ENCODE measurements around the gene GBF1.

Gene GBF1

DNA sequence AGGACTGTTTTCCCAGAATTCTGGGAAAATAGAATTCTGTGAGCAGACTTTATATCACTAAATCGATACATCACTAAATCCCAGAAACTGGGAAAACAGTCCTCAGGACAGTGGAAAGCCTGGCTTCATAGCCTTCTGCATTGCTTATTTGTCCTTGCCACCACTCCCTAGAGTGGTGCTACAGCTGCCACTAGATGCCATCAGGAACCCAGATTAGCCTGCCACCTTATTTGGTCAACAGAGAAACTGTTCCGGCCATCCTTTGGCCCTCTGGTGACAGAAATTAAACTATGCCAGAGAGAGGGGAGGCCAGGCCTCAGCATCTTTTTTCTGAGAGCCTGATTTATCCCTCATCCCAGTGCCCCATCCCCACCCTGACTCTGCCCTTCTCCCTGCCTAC lies 130.5 kb downstream of the GBF1 start:
- no peak overlapping the region for H3K27ac ChIP-seq (replicated peaks)
- no peak overlapping the region for H3K4me3 ChIP-seq (replicated peaks; ENCODE audit: insufficient read depth, low read length)
- H3K27me3 ChIP-seq (ENCODE audit: insufficient read depth, poor library complexity, severe bottlenecking) = no peaks in the 10 kb centered on the region
- no peak for TF ChIP-seq SPI1 (IDR thresholded peaks at IDR 0.05; ENCODE audit: borderline replicate concordance, low read depth)
- TF ChIP-seq, protein P1, sequence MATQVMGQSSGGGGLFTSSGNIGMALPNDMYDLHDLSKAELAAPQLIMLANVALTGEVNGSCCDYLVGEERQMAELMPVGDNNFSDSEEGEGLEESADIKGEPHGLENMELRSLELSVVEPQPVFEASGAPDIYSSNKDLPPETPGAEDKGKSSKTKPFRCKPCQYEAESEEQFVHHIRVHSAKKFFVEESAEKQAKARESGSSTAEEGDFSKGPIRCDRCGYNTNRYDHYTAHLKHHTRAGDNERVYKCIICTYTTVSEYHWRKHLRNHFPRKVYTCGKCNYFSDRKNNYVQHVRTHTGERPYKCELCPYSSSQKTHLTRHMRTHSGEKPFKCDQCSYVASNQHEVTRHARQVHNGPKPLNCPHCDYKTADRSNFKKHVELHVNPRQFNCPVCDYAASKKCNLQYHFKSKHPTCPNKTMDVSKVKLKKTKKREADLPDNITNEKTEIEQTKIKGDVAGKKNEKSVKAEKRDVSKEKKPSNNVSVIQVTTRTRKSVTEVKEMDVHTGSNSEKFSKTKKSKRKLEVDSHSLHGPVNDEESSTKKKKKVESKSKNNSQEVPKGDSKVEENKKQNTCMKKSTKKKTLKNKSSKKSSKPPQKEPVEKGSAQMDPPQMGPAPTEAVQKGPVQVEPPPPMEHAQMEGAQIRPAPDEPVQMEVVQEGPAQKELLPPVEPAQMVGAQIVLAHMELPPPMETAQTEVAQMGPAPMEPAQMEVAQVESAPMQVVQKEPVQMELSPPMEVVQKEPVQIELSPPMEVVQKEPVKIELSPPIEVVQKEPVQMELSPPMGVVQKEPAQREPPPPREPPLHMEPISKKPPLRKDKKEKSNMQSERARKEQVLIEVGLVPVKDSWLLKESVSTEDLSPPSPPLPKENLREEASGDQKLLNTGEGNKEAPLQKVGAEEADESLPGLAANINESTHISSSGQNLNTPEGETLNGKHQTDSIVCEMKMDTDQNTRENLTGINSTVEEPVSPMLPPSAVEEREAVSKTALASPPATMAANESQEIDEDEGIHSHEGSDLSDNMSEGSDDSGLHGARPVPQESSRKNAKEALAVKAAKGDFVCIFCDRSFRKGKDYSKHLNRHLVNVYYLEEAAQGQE (IDR thresholded peaks at IDR 0.05; ENCODE audit: insufficient replicate concordance, low read depth) = no peak
- TF ChIP-seq POLR2AphosphoS5 (IDR thresholded peaks at IDR 0.05; ENCODE audit: low read depth) = no peak
- TF ChIP-seq, protein P2, sequence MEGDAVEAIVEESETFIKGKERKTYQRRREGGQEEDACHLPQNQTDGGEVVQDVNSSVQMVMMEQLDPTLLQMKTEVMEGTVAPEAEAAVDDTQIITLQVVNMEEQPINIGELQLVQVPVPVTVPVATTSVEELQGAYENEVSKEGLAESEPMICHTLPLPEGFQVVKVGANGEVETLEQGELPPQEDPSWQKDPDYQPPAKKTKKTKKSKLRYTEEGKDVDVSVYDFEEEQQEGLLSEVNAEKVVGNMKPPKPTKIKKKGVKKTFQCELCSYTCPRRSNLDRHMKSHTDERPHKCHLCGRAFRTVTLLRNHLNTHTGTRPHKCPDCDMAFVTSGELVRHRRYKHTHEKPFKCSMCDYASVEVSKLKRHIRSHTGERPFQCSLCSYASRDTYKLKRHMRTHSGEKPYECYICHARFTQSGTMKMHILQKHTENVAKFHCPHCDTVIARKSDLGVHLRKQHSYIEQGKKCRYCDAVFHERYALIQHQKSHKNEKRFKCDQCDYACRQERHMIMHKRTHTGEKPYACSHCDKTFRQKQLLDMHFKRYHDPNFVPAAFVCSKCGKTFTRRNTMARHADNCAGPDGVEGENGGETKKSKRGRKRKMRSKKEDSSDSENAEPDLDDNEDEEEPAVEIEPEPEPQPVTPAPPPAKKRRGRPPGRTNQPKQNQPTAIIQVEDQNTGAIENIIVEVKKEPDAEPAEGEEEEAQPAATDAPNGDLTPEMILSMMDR (IDR thresholded peaks at IDR 0.05; ENCODE audit: insufficient read depth, low read length) = no peak
- no peak for TF ChIP-seq GABPA (IDR thresholded peaks at IDR 0.05; ENCODE audit: low read depth)
- DNase-seq (ENCODE audit: low read depth in 1 of 2, low spot score in 1 of 2) = no peak

DNA sequence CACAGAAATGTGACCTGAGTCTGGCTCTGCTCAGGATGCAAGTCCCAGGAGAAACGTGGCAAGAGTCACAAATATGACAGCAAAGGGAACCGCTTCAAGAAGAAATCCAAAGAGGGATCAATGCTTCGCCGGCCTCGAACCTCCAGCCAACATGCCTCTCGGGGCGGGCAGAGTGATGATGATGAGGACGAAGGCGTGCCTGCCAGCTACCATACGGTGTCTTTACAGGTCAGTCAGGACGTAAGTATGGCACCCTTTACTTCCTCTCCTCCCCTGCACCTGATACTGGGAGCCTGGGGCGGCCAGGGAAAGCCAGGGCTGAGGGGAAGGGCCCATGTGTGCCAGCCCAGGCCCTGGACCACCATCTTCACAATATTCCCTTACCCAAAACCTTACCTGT lies 131.6 kb downstream of the GBF1 start:
- DNase-seq (ENCODE audit: low read depth in 1 of 2, low spot score in 1 of 2) = no peak
- Histone ChIP-seq H3K4me3 (replicated peaks; ENCODE audit: insufficient read depth, low read length) (no peak overlapping the region), H3K27me3 (ENCODE audit: insufficient read depth, poor library complexity, severe bottlenecking) (no peaks in the 10 kb centered on the region), H3K27ac (replicated peaks) (no peak overlapping the region)
- TF ChIP-seq, protein P1 (IDR thresholded peaks at IDR 0.05; ENCODE audit: insufficient replicate concordance, low read depth) = no peak
- TF ChIP-seq GABPA (IDR thresholded peaks at IDR 0.05; ENCODE audit: low read depth) (no peak), POLR2AphosphoS5 (IDR thresholded peaks at IDR 0.05; ENCODE audit: low read depth) (no peak), SPI1 (IDR thresholded peaks at IDR 0.05; ENCODE audit: borderline replicate concordance, low read depth) (no peak)
- TF ChIP-seq, protein P2 (IDR thresholded peaks at IDR 0.05; ENCODE audit: insufficient read depth, low read length) = no peak

DNA sequence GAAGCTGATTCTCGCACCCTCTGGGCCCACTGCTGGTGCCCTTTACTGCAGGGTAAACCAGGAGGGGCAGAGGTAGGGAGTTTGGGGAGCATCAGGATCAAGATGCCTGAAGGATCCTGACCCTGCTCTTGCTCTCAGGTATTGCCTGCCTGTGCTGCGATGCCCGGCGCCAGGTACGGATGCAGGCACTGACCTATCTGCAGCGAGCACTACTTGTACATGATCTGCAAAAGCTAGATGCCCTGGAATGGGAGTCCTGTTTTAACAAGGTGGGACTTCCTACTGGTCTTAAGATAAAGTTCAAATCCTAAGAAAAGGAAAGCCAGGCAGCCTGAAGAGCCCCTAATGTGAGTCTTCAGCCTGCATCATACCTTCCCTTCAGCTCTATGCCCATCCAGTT lies 134.1 kb downstream of the GBF1 start:
- no peak overlapping the region for H3K4me3 ChIP-seq (replicated peaks; ENCODE audit: insufficient read depth, low read length)
- TF ChIP-seq, protein P1 (IDR thresholded peaks at IDR 0.05; ENCODE audit: insufficient replicate concordance, low read depth) = no peak
- TF ChIP-seq POLR2AphosphoS5 (IDR thresholded peaks at IDR 0.05; ENCODE audit: low read depth) (no peak), SPI1 (IDR thresholded peaks at IDR 0.05; ENCODE audit: borderline replicate concordance, low read depth) (no peak), GABPA (IDR thresholded peaks at IDR 0.05; ENCODE audit: low read depth) (no peak)
- TF ChIP-seq, protein P2 (IDR thresholded peaks at IDR 0.05; ENCODE audit: insufficient read depth, low read length) = no peak
- no peaks in the 10 kb centered on the region for H3K27me3 ChIP-seq (ENCODE audit: insufficient read depth, poor library complexity, severe bottlenecking)
- no peak for DNase-seq (ENCODE audit: low read depth in 1 of 2, low spot score in 1 of 2)
- no peak overlapping the region for H3K27ac ChIP-seq (replicated peaks)
